Muscle of leg (tissue), 11 donors: ENCODE results near the gene VPS35L. TPM values are rescaled to one million over a fixed set of nuclear protein-coding genes. Genes with fewer than 3 reads are reported as not detected.
A peak's percentile ranks its signal among the peaks of the same experiment; 100 is the strongest.

Experiments used
- DNase-seq: peaks from one replicate; pipeline ENCODE4 v3.0.0; 2013
- H3K27ac ChIP-seq: one replicate; pipeline ENCODE4 v1.5.1; 2013; ENCODE audit warnings: mild to moderate bottlenecking, low read length, control low read depth
- H3K27me3 ChIP-seq: one replicate; pipeline ENCODE4 v1.6.1; 2013; ENCODE audit warnings: low read length; ENCODE audit not compliant: control insufficient read depth, insufficient read depth
- H3K36me3 ChIP-seq: one replicate; pipeline ENCODE4 v1.6.1; 2013; ENCODE audit warnings: low read length; ENCODE audit not compliant: control insufficient read depth, insufficient read depth
- H3K4me1 ChIP-seq: one replicate; pipeline ENCODE4 v1.6.1; 2013; ENCODE audit warnings: low read length; ENCODE audit not compliant: control insufficient read depth, insufficient read depth
- H3K4me3 ChIP-seq: one replicate; pipeline ENCODE4 v1.5.1; 2013; ENCODE audit warnings: low read length, control low read depth
- H3K9me3 ChIP-seq: replicated peaks from 2 replicates; pipeline ENCODE4 v1.6.1; 2013; ENCODE audit warnings: low read depth, low read length; ENCODE audit not compliant: control insufficient read depth
- WGBS: methylation state at CpG from one replicate; pipeline ENCODE4 v1.1.5; 2013; ENCODE audit warnings: missing lambda C conversion rate; ENCODE audit not compliant: insufficient coverage; 5-methylcytosine and 5-hydroxymethylcytosine counted together
- polyA plus RNA-seq, 8 donors: library from polyadenylated mRNA; unstranded; fragments of 120-200 nt; gene quantifications; one replicate each; pipeline versions ENCODE4 v1.2.1 to v1.2.3, GENCODE V29; 2013; ENCODE audit warnings: inconsistent platforms in 1 of 8, low replicate concordance in 1 of 8; ENCODE audit not compliant: insufficient read length in 8 of 8, insufficient read depth in 1 of 8
- total RNA-seq: library from RNA; stranded (reverse); fragments of 120-200 nt; gene quantifications from one replicate; pipeline ENCODE4 v1.2.4, GENCODE V29; 2013

The VPS35L gene
- total and polyA plus RNA-seq, 9 donors, result 23.6 to 39.8 (median 34.3) TPM

DNA sequence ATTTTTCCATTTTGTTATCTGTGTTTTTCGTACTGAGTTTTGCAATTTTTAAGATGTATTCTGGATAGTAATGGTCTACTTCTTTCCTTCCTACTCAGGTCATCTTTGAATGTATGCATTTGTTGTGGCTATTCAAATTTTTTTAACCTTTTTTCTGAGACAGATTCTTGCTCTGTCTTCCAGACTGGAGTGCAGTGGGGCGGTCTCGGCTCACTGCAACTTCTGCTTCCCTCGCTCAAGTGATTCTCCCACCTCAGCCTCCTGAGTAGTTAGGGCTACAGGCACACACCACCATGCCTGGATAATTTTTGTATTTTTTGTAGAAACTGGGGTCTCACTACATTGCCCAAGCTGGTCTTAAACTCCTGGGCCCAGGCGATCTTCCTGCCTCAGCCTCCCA is 33.6 kb downstream of the VPS35L start:
- no peak for DNase-seq
- 60% methylated on average over 4 of the region's 5 CpGs for WGBS
- Histone ChIP-seq H3K27ac (peak overlapping the region; percentile 75), H3K36me3 (peaks cover 33% of the 10 kb centered on the region), H3K9me3 (no peaks in the 10 kb centered on the region), H3K4me3 (no peak overlapping the region), H3K4me1 (peaks cover 10% of the 10 kb centered on the region), H3K27me3 (no peaks in the 10 kb centered on the region)

DNA sequence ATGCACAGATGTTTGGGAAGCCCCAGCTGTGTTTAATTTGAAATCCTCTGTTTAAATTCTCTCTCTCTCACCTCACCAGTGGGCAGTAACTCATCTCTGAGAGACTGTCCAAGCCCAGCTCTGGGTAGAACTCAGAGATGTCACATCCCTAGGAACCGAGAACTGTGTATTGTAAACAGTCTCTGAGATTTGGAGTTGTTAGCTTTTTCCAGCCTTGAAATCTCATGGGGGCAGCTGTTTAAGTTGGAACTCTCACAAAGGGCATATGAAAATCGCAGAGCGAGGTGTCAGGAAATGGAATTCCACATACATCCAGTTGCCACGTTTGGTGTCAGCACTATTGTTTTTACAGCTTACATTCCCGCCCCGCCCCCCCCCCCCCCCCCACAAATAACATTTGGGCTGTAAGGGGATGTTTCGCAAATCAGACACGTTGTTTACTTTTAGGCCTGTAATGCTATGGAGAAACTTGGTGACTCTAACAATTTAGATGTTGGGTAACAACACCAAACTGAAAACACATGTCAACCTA is 34.3 kb downstream of the VPS35L start:
- H3K27ac ChIP-seq, result peak overlapping the region; percentile 75
- DNase-seq, result peak; percentile 97
- no CpG with 5 or more reads among the region's 8 CpGs for WGBS
- peaks cover 36% of the 10 kb centered on the region for H3K36me3 ChIP-seq
- H3K4me1 ChIP-seq, result peaks cover 10% of the 10 kb centered on the region
- H3K9me3 ChIP-seq, result no peaks in the 10 kb centered on the region
- H3K27me3 ChIP-seq, result no peaks in the 10 kb centered on the region
- no peak overlapping the region for H3K4me3 ChIP-seq

DNA sequence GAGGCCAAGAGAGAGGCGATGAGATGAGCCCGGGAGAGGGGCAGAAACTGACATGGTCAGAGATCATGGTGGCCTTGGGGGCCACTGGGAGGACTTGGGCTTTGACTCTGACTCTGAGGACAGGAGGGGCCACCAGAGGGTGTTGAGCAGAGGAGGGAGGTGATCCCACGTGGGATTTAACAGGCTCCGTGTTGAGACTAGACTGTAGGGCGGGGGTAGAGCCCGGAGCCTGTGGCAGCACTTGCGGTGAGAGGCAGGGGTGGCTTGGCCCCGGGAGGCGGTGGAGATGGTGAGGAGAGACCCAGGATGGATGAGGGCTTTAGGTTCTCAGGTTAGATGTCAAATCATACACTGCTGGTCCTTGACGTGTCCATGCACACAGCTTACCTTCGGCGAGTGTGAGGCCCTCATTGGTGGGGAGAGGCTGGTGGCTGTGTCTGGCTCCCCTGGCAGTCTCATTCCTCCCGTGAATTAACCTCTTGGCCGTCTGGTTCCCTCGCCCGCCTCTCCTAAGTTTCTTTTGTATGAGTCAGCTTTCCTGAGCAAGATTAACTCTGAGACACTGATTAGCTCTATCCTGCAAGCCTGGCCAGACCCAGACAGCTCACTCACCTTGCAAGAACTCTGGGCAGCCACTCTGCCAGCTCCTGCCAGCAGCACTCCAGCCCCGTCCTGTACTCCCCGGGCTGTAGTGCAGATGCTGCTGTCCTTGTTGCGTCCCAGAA is 39.7 kb downstream of the VPS35L start:
- no peak for DNase-seq
- WGBS, result 70% methylated on average over 17 of the region's 19 CpGs
- H3K27ac ChIP-seq, result no peak overlapping the region

DNA sequence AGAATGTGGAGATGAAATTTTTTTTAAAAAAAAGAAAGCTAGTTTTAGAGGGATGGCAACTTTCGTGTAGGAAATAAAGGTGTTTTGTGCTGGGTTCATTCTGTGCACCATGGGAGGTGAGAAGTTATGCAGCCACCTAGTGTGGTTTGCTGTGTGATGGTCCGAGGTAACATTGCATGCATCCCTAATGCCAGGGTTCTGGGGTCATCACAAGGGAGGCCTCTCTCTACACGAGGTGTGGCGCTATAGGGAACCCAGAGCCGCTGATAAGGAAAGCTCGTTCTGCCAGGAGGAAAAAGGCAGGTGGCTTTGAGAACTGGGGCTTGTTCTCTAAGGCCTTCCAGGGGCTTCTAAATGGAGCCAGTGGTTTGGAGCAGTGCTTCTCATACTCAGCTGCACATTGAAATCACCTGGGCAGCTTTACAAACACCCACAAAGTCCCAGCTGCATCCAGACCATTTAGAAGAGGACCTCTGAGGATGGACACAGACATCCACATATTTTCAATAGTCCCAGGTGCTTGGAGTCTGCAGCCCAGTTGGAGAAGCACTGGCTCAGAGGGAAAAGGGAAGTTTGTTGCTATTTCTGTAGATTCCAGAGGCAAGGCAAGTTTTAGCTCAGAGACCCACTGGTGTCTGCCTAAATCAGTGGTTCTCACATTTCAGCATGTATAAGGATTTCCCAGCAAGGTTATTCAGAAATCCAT is 43.5 kb downstream of the VPS35L start:
- WGBS, result 54% methylated on average over 5 of the region's 6 CpGs
- H3K36me3 ChIP-seq, result peaks cover 39% of the 10 kb centered on the region
- DNase-seq, result peak; percentile 77
- H3K4me3 ChIP-seq, result no peak overlapping the region
- peaks cover 8% of the 10 kb centered on the region for H3K4me1 ChIP-seq
- H3K9me3 ChIP-seq, result no peaks in the 10 kb centered on the region
- peak overlapping the region; percentile 29 for H3K27ac ChIP-seq
- H3K27me3 ChIP-seq, result no peaks in the 10 kb centered on the region

More for the DNA sequence above, 39.7 kb downstream of the VPS35L start:
- H3K4me3 ChIP-seq, result no peak overlapping the region
- H3K36me3 ChIP-seq, result peaks cover 40% of the 10 kb centered on the region
- H3K4me1 ChIP-seq, result peaks cover 11% of the 10 kb centered on the region
- H3K27me3 ChIP-seq, result no peaks in the 10 kb centered on the region
- no peaks in the 10 kb centered on the region for H3K9me3 ChIP-seq

DNA sequence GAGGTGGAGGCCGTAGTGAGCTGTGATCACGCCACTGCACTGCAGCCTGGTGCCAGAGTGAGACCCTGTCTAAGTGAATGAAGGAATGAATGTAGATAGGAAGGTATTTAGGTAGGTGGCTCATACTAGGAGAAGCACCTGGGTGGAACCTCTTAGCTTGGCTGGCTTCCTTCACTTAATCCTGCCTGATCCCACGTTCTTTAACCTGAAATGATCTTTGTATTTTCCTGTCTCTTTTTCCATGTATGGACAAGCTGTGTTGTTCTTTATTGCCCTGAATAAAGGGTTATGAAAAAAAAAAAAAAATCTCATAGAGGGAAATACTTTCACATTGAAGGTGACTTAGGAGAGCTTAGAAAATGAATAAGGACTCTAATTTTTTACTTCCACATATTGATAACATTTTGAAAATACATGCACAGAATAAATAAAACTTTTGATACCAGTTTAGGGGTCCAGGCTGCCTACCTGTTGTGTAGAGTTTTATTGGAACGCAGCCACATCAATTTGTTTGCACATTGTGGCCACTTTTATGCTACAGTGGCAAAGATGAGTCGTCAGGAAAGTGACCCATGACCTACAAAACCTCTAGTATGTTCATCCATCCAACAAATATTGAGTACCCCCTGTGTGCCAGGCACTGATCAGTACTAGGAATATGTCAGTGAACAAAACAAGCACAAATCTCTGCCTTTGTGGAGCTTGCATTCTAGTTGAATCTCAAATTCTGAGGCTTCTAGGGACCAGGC is 44.6 kb downstream of the VPS35L start:
- no peak for DNase-seq
- peaks cover 33% of the 10 kb centered on the region for H3K36me3 ChIP-seq
- H3K27ac ChIP-seq, result no peak overlapping the region
- H3K27me3 ChIP-seq, result no peaks in the 10 kb centered on the region
- H3K4me3 ChIP-seq, result no peak overlapping the region
- H3K4me1 ChIP-seq, result peaks cover 8% of the 10 kb centered on the region
- WGBS, result 94% methylated on average over 2 of the region's 5 CpGs
- H3K9me3 ChIP-seq, result no peaks in the 10 kb centered on the region

DNA sequence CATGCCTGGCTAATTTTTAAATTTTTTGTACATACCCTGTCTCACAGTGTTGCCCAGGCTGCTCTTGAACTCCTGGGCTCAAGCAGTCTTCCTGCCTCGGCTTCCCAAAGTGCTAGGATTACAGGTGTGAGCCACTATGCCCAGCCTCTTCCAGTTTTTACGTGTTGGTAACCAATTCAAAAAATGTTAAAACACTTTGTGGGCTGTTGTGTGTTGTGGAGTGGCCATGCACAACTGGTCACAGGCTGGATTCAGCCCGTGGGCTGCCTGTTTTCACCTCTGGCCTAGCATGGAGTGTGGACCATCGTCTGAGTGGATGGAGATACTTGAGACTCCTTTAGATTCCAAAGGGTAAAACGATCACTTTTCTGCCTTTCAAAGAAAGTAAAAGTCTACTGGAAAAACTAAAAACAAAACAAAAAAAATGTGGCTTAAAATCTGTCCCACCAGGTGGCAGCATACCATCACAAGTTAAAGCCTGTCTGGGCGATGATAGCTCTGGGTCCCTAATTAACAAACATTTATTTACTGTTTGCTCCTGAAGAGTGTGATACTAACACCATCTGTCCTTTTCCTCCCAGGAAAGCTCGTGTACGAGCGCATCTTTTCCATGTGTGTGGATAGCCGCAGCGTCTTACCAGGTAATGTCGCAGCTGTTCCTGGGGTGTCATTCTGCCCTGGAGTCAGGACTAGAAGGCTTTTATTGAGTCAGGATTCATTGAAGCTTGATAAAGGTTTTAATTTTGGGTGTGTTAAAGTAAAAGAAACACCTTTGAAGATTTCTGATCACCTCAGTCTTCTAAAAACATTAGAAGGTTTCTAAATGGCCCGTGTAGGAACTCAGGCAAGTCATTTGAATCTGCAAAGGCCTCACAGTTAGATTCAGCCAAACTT is 45.8 kb downstream of the VPS35L start:
- Histone ChIP-seq H3K27me3 (no peaks in the 10 kb centered on the region), H3K27ac (no peak overlapping the region), H3K4me3 (no peak overlapping the region), H3K4me1 (peaks cover 8% of the 10 kb centered on the region), H3K9me3 (no peaks in the 10 kb centered on the region), H3K36me3 (peaks cover 25% of the 10 kb centered on the region)
- 70% methylated on average over 7 of the region's 13 CpGs for WGBS
- DNase-seq, result peak; percentile 59

DNA sequence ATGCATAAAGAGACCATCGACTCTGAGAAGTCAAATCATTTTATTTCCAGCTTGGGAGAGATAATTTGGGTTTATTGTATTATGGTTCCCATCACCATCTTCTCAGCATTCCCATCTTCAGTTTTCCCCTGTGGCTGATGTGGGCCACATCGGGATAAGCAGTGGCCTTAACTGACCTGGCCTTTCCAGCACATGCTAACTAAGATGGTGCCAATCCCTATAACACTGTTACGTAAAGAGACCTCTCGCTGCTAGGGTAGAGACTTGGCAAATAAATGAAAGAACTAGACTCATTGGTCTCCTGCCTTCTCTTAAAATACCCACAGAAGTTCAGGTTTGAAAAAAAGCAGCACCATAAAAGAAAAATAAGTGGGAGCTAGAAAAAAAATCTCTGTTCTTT is 49.4 kb downstream of the VPS35L start:
- no peak overlapping the region for H3K27ac ChIP-seq
- H3K36me3 ChIP-seq, result peaks cover 33% of the 10 kb centered on the region
- no peaks in the 10 kb centered on the region for H3K27me3 ChIP-seq
- no peak overlapping the region for H3K4me3 ChIP-seq
- H3K9me3 ChIP-seq, result no peaks in the 10 kb centered on the region
- WGBS, result no CpG with 5 or more reads among the region's 4 CpGs
- no peaks in the 10 kb centered on the region for H3K4me1 ChIP-seq
- no peak for DNase-seq

DNA sequence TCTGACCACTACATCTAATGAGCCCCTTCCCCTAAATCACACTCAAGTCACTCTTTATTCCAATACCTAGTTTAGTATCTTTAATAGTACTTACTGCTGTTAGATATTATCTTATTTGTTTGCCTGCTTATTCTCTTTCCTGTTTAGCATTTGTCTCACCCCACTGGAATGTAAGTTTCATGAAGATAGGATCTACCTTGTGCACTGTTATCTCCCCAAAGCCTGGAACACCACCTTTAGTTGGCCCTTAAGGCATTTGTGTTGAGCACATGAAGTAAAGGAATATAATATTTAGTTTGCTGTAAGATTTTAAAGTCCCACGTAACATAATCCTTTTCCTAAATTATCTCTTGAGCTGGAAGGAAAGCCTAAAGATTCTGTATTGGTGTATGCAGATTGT is 50.2 kb downstream of the VPS35L start:
- Histone ChIP-seq H3K9me3 (no peaks in the 10 kb centered on the region), H3K27me3 (no peaks in the 10 kb centered on the region), H3K27ac (no peak overlapping the region), H3K36me3 (peaks cover 33% of the 10 kb centered on the region), H3K4me1 (no peaks in the 10 kb centered on the region), H3K4me3 (no peak overlapping the region)
- DNase-seq, result no peak
- WGBS, result no CpG with 5 or more reads among the region's 1 CpG

DNA sequence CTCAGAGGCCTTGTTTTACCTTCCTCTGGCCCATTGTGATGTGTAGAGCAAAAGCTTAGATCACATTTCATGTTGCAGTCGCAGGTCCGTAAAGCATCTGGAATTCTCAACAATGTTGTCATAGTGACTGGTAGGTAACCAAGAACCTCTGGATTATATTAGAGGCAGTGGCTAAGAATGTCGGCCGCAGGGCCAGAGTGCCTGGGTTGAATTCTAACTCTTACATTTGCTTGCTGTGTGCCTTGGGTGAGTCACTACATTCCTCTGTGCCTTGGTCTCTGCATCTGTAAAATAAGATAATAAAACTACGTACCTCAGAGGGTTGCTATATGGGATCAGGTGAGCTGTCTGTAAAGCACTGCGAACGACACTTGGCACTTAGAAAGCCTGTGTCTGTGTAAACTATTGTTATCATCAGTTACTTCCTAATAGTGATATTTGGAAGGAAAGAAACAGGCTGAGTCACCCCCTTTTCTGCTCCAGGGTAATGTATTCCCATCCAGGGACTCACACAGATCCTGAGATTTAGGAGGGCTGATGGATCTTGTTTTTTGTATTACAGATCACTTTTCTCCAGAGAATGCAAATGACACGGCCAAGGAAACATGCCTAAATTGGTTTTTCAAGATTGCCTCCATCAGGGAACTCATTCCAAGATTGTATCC is 52.2 kb downstream of the VPS35L start:
- Histone ChIP-seq H3K4me3 (no peak overlapping the region), H3K4me1 (no peaks in the 10 kb centered on the region), H3K36me3 (peaks cover 35% of the 10 kb centered on the region), H3K27ac (no peak overlapping the region), H3K27me3 (no peaks in the 10 kb centered on the region), H3K9me3 (no peaks in the 10 kb centered on the region)
- 17% methylated on average over 1 of the region's 8 CpGs for WGBS
- DNase-seq, result peak; percentile 73
